Transverse colon (tissue), 4 donors: ENCODE data around the gene ZNF837.

Source experiments
- POLR2A ChIP-seq: fragments of 450-650 bp; IDR thresholded peaks from one replicate; pipeline ENCODE4 v1.6.1; 2016; ENCODE audit warnings: antibody characterized with exemption, mild to moderate bottlenecking, moderate library complexity
- POLR2AphosphoS5 ChIP-seq, 3 donors: sonication (generic); formaldehyde crosslinking; IDR thresholded peaks; one replicate each; pipeline ENCODE4 v1.6.1; 2016; ENCODE audit warnings: antibody characterized with exemption in 3 of 3
- TF ChIP-seq, protein P1 (sequence below), 5 experiments: fragments of 200-600 bp in 3 of 5; fragments of 450-650 bp in 2 of 5; sonication (generic) in 3 of 5; IDR thresholded peaks; 1 replicate in 2 of 5; 2 replicates in 3 of 5; pipeline ENCODE4 v1.5.1; 2016 to 2017; ENCODE audit warnings: antibody characterized with exemption in 5 of 5, inconsistent platforms in 3 of 5, mild to moderate bottlenecking in 2 of 5, moderate library complexity in 1 of 5

DNA sequence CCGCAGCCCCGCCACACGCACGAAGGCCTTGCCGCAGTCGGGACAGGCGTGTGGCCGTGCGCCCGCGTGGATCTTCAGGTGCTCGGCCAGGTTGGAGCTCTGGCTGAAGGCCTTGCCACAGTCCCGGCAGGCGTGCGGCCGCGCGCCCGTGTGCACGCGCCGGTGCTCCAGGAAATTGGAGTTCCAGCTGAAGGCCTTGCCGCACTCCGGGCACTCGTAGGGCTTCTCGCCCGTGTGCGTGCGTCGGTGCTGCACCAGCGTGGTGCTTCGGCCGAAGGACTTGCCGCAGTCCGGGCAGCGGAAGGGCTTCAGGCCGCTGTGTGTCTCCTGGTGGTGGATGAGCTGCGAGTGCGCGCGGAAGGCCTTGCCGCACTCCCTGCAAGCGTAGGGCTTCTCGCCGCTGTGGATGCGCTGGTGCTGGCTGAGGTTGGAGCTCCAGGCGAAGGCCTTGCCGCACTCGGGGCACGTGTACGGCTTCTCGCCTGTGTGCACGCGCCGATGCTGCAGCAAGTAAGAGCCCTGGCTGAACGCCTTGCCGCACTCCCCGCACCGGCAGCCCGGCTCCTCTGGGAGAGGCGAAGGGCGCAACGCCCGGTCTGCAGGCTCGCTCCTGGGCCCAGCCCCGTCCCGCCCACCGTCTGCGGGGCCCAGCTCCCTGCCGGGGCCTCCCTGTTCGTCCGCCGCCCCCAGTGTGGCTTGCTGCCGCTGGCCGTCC lies 23.9 kb downstream of the ZNF837 start:
- no peak for TF ChIP-seq POLR2A
- TF ChIP-seq, protein P1, sequence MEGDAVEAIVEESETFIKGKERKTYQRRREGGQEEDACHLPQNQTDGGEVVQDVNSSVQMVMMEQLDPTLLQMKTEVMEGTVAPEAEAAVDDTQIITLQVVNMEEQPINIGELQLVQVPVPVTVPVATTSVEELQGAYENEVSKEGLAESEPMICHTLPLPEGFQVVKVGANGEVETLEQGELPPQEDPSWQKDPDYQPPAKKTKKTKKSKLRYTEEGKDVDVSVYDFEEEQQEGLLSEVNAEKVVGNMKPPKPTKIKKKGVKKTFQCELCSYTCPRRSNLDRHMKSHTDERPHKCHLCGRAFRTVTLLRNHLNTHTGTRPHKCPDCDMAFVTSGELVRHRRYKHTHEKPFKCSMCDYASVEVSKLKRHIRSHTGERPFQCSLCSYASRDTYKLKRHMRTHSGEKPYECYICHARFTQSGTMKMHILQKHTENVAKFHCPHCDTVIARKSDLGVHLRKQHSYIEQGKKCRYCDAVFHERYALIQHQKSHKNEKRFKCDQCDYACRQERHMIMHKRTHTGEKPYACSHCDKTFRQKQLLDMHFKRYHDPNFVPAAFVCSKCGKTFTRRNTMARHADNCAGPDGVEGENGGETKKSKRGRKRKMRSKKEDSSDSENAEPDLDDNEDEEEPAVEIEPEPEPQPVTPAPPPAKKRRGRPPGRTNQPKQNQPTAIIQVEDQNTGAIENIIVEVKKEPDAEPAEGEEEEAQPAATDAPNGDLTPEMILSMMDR (IDR thresholded peaks at IDR 0.05) = no peak
- no peak for TF ChIP-seq POLR2AphosphoS5 (IDR thresholded peaks at IDR 0.05)
